ENCODE measurements around the gene ZSWIM4.

DNA sequence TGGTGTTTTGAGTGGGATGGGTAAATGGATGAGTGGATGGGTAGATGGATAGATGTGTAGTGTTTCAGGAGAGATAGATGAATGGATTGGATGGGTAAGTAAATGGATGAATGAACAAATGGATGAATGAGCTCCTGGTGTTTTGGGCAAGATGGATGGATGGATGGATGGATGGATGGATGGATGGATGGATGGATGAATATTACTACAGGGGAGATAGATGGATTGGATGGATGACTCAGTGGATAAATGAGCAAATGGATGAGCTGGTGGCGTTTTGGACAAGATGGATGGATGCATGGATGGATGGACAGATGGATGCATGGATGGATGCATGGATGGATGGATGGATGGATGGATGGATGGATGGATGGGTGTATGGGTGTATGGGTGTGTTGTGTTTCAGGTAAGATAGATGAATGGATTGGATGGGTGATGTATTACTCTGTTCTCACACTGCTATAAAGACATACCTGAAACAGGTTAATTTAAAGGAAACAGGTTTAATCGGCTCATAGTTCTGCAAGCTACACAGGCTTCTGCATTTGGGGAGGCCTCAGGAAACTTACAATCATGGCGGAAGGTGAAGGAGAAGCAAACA, 12.3 kb downstream of the ZSWIM4 start:
- TF ChIP-seq ARNT (IDR thresholded peaks at IDR 0.05) (no peak), BHLHE40 (IDR thresholded peaks at IDR 0.05; ENCODE audit: borderline replicate concordance) (no peak), NFRKB (IDR thresholded peaks at IDR 0.05) (no peak)

All from HEK293T (cell line).